HG02981 (cell line): ENCODE data around the gene HECTD4.
A peak's percentile ranks its signal among the peaks of the same experiment; 100 is the strongest.
"Not testable (repeated sequence)": the region's sequence is repeated elsewhere in the genome, so short reads cannot be mapped to it uniquely, and the experiment has no call there.

Source experiments
- ATAC-seq: cut with Tn5 transposase; IDR thresholded peaks from one replicate; pipeline ENCODE4 v1.9.1; 2021; ENCODE audit warnings: mild to moderate bottlenecking, moderate library complexity; ENCODE audit not compliant: unreplicated experiment

The HECTD4 gene, protein sequence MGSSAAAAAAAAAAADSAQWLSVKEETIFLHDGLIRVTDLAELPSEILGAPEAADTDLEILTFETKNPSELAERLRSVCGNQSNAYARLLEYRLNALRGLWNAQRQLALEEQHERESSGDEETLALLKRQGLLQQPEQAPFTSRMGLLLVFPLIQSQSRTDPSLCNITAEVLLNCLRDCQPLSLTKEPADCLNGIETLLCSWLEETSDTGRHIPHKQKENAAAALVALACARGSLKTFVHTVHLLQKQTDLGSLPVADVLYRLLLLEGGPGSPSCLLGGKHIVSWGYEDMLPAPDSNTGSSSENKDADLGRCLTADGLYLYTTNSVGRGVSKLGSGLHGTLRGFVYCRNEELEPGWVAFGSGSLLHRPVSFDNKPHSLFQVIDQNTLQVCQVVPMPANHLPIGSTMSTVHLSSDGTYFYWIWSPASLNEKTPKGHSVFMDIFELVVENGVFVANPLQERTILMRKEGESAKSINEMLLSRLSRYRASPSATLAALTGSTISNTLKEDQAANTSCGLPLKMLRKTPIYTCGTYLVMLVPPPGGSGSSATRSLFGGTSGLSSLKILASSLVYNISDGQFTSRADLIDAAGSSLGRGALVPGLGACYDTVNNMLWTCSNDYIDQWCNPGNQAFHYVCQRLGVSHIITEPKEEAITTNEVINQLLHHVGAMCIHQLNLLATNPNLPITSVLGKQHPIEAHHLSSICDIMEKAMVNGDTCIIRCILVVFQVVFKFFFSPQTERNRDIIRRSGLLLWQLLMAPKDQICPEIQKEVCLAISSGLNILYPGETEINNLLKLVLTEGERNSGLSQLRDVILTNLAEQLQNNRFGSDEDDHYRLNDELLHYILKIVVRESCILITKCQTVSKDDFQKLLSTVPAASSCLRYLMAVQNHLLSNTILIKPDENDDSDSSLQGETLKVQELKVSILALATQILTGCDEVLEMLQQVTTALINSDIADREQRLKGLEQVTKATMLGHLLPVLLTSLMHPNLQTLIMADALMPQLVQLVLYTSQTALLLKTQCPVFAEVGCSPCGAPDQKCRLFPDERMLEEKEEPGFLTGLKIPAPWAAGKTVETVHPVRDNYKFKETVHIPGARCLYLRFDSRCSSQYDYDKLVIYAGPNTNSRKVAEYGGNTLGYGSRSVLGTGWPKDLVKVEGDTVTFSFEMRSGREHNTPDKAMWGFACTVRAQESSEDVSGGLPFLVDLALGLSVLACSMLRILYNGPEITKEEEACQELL (N-terminal part only)

DNA sequence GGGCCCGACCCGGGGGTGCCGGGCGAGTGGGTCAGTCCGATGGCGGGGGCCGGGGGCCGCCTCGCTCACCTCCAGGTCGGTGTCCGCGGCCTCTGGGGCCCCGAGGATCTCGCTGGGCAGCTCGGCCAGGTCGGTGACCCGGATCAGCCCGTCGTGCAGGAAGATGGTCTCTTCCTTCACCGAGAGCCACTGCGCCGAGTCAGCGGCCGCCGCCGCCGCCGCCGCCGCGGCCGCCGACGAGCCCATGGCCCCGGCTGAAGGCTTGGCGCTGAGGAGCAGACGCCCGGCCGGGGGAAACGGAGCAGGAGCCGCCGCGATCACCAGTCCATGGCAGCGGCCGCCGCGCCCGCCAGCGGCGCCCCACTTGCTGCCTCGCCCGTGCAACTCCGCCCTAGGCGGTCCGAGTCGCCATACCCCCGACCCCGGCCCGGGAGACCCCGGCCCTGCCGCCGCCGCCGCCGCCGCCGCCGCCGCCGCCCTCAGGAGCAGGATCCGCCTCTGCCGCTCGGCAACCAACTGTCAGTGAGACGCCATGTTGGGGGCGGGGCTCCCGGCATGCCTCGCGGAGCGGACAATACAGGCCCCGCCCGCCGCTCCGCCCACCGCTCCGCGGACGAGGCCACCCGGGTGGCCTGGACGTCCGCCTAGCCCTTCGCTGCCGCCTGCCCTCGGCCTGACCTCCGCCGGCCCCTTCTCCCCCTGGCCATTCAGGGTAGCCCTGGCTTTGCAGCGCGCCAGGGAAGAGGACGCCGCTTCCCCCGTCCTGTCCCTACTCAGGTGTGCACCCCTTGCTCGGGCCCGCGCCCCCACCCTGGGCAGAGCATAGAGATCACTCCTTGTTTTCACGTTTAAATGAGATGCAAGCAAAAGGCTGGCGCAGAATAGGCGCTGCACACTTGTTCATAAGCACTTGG lies at the start of gene HECTD4:
TSS of gene HECTD4 (minus strand) at position 549 of the 914 bp plus-strand sequence. CDS start at position 246, 303 bp downstream.
- ATAC-seq, result peak; percentile 86

GRCh38 chr12:112431965-112432364 lies 49.7 kb upstream of the HECTD4 start:
- ATAC-seq, result no peak

DNA sequence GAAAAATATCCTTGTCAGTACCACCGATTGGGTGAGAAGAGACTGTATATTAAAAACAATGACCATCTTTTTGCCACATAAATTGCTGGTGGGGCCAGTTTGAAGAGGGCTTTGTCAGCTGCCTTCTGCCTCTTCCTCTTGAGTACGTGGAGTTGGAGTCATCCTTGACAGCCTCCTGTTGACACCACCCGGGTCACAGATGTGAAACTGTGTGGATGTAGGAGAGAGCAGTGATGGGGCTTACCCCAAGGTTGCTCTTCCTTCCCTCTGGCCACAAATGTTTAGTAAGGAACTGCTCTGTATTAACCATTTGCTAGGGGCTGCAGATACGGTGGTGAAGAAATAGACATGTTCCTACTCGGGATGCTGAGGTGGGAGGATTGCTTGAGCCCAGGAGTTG lies 48.7 kb upstream of the HECTD4 start:
- no peak for ATAC-seq

GRCh38 chr12:112427760-112428159 lies 45.5 kb upstream of the HECTD4 start:
- ATAC-seq, result no peak

DNA sequence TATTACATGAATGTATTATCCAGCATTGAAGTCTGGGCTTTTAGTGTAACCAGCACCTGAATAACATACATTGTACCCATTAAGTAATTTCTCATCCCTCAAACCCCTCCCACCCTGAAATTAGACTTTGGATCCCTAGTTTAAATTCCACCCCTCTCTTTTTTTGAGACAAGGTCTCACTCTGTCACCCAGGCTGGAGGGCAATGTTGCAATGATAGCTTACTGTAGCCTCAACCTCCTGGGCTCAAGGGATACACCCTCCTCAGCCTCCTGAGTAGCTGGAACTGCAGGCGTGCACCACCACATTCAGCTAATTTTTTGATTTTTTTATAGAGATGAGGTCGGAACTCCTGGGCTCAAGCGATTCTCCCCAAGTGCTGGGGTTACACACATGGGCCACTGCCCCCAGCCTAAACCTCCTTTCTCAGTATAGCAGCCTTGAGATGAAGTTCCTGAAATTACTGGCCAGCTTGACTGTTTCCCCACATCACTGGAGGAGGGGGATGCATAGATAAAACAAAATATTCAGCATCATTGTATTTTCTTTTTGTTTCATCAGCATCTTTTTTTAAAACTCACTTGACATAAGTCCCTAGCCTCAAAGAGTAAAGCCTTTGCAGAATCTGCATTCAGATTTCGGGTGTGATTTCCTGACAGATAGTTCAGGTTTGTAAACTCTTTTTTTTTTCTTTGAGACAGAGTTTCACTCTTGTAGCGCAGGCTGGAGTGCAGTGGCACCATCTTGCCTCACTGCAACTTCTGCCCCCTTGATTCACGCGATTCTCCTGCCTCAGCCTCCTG lies 43.6 kb upstream of the HECTD4 start:
- no peak for ATAC-seq

- ATAC-seq, result no peak
Observed at GRCh38 chr12:112424126-112424525, 41.9 kb upstream of the HECTD4 start.

GRCh38 chr12:112422531-112422930 lies 40.3 kb upstream of the HECTD4 start:
- no peak for ATAC-seq

DNA sequence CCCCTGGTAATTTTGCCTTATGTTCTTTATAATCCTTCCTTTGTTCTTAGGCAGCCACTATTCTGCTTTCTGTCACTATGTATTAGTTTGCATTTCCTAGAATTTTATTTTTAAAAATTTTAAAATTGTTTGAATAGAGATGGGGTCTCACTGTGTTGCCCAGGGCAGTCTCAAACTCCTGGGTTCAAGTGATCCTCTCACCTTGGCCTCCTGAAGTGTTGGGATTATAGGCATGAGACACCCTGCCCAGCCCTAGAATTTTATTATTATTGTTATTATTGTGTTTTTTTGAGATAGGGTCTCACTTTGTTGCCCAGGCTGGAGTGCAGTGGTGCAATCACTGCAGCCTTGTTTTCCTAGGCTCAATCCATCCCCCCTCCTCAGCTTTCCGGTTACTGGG lies 39.1 kb upstream of the HECTD4 start:
- no peak for ATAC-seq

GRCh38 chr12:112420740-112421139 lies 38.5 kb upstream of the HECTD4 start:
- ATAC-seq, result no peak

GRCh38 chr12:112419297-112420133 lies 37.3 kb upstream of the HECTD4 start:
- peak; percentile 47 for ATAC-seq

DNA sequence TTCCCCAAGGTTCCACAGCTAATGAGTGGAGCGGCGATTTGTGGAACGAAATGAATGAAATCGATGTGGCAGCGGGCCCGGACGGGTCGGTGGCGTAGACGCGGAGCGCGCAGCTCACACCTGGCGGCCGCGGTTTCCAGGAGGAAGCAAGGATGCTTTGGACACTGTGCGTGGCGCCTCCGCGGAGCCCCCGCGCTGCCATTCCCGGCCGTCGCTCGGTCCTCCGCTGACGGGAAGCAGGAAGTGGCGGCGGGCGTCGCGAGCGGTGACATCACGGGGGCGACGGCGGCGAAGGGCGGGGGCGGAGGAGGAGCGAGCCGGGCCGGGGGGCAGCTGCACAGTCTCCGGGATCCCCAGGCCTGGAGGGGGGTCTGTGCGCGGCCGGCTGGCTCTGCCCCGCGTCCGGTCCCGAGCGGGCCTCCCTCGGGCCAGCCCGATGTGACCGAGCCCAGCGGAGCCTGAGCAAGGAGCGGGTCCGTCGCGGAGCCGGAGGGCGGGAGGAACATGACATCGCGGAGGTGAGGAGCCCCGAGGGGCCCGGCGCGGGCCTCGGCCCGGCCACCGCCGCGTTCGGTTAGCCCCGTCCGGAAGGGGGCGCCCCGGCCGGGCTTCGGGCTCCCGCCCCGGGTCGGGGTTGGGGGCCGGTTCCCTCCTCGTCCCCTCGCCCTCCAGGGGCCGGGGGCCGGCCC lies 36.5 kb upstream of the HECTD4 start, which contains the start of gene PTPN11:
TSS of gene PTPN11 (plus strand) at position 340 of the 689 bp plus-strand sequence. CDS start at position 505, 165 bp downstream.
- ATAC-seq, result peak; percentile 73

DNA sequence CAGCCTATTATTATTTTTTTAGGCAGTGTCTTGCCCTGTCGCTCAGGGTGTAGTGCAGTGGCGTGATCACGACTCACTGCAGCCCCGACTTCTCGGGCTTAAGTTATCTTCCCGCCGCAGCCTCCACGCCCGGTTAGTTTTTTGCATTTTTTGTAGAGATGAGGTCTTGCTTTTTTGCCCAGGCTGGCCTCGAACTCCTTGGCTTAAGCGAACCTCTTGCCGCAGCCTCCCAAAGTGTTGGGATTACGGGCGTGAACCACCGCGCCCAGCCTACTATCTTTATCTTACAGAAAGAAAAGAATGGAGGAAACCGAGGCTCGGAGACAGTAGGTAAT lies 36.0 kb upstream of the HECTD4 start:
- ATAC-seq, result no peak

DNA sequence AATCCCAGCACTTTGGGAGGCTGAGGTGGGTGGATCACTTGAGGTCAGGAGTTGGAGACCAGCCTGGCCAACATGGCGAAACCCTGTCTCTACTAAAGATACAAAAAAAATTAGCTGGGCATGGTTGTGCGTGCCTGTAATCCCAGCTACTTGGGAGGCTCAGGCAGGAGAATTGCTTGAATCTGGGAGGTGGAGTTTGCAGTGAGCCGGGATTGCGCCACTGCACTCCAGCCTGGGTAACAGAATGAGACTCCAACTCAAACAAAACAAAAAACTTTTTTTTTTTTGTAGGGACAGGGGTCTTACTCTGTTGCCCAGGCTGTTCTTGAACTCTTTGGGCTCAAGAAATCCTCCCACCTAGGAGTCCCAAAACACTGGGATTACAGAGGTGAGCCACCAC lies 33.2 kb upstream of the HECTD4 start:
- not testable (repeated sequence) for ATAC-seq

DNA sequence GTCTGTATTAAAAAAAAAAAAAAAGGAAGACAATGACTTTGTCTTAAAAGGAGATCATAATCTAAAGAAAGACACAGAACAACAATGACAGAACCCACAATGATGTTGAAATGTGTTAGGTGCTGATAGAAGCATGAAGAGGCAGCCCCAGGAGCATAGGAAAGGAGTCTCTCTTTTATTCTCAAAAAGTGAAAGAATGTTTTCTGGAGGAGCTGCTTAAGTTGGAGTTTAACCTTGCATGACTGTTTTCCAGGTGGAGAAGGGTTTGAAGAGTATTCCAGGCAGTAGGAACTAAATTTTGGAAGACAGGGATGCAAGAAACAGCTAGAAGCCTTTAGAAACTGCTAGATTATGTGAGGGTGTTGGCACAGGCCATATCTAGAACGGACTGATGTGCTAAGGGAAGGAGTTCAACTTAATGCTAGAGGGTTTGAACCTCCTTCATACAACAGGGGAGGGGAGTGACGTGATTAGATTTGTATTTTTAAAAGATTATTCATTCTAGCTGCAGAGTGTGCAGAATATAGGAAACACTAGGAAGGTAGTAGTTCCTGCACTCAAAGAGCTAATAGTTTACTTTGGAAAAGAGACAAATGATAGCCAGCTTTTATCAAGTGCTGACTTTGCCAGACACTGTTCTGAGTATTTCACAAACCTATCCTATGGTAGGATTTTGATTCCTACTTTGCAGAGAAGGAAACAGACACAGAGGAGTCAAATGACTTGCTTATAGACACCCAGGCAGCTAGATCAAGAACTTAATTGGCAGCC lies 31.8 kb upstream of the HECTD4 start:
- no peak for ATAC-seq

- no peak for ATAC-seq
Observed at GRCh38 chr12:112409906-112410244, 27.6 kb upstream of the HECTD4 start.

DNA sequence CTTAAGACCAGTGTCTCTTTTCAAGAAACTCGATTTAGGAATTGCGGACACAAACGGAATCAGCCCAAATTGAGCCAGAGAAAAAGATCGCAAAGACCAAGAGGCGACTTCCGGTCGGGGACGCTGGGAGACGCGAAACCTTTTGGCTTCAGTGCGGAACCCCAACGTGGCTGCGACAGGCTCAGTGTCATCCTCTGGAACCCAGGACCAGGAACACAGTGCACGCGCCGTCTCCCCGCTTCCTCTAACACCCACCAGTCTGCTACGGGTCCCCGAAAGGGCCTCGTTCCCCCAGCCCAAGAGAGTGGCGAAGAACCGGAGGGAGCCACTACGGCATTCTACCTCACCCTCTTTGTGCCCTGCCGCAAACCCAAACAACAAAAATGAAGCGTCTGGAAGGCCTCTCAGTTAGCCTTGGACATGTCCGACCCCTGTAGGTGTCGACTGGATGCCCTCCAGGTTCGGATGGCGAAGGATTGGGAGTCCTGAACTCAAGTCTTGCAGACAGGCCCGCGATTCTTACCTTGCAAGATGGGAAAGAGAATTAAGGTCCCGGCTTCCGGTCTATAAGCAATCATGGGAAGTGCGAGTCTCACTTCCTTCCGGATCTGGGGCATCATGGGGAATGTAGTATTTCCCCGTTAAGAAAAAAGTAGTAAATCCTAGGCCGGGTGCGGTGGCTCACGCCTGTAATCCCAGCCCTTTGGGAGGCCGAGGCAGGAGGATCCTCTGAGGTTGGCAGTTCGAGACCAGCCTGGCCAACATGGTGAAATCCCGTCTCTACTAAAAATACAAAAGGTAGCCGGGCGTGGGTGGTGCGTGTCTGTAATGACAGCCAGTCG lies 27.1 kb upstream of the HECTD4 start, which contains the start of gene RPL6:
TSS of gene RPL6 (minus strand) at position 542 of the 842 bp plus-strand sequence. CDS start 949 bp downstream, outside the sequence.
- ATAC-seq, result peak; percentile 89
